GM12865 (cell line): ENCODE results near the gene ZNF335.

Experiments used
- DNase-seq: peaks from one replicate; pipeline ENCODE4 v3.0.0; 2010; ENCODE audit warnings: low read depth
- H3K4me3 ChIP-seq: 2 replicates; pipeline ENCODE4 v1.5.1; 2011; ENCODE audit warnings: mild to moderate bottlenecking, low read depth, low read length, control low read depth
- TF ChIP-seq, protein P1 (sequence below): IDR thresholded peaks from 2 replicates; pipeline ENCODE4 v1.5.1; 2011; ENCODE audit warnings: low read length, control low read depth, low read depth, inconsistent platforms; ENCODE audit not compliant: insufficient read depth; ENCODE audit errors: missing control alignments

ZNF335 gene

DNA sequence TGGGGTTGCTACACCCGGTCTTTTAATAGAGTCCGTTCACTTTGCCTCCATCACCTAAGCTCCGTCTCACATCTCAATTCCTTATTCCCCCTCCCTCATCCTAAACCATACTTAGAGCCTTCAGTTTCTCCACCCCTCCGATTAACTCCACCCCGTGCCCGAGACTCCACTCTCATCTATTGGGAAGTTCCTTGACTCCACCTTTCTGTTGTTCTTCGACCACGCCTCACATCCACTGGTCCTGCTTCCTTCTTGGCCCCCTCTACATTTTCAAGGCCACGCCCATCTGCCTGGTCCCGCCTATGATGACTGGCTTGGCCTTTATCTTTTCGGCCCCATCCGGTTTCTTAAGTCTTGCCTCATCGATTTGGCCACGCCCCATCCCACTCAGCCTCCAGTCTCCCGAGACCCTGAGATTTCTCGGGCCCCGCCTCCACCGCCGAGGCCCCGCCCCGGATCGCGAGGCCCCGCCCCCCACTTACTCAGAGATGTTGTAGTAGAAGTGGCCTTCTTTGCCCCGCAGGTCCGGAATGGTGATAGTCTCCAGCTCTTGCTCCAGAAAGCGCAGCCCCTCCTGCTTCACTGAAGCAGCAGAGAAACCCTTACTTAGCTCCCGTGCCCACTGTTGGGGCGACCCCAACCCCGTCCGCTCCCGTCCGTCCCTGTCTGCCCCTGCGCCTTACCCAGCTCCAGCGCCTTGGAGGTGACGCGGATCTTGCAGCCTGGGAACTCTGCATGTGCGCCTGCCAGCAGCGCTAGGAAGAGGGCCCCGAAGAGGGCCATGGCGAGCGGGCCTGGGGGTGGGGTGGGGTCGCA, 61.1 kb downstream of the ZNF335 start:
- TF ChIP-seq, protein P1, sequence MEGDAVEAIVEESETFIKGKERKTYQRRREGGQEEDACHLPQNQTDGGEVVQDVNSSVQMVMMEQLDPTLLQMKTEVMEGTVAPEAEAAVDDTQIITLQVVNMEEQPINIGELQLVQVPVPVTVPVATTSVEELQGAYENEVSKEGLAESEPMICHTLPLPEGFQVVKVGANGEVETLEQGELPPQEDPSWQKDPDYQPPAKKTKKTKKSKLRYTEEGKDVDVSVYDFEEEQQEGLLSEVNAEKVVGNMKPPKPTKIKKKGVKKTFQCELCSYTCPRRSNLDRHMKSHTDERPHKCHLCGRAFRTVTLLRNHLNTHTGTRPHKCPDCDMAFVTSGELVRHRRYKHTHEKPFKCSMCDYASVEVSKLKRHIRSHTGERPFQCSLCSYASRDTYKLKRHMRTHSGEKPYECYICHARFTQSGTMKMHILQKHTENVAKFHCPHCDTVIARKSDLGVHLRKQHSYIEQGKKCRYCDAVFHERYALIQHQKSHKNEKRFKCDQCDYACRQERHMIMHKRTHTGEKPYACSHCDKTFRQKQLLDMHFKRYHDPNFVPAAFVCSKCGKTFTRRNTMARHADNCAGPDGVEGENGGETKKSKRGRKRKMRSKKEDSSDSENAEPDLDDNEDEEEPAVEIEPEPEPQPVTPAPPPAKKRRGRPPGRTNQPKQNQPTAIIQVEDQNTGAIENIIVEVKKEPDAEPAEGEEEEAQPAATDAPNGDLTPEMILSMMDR: no peak
- H3K4me3 ChIP-seq: peak overlapping the region; percentile 45
- peak; percentile 99 for DNase-seq

DNA sequence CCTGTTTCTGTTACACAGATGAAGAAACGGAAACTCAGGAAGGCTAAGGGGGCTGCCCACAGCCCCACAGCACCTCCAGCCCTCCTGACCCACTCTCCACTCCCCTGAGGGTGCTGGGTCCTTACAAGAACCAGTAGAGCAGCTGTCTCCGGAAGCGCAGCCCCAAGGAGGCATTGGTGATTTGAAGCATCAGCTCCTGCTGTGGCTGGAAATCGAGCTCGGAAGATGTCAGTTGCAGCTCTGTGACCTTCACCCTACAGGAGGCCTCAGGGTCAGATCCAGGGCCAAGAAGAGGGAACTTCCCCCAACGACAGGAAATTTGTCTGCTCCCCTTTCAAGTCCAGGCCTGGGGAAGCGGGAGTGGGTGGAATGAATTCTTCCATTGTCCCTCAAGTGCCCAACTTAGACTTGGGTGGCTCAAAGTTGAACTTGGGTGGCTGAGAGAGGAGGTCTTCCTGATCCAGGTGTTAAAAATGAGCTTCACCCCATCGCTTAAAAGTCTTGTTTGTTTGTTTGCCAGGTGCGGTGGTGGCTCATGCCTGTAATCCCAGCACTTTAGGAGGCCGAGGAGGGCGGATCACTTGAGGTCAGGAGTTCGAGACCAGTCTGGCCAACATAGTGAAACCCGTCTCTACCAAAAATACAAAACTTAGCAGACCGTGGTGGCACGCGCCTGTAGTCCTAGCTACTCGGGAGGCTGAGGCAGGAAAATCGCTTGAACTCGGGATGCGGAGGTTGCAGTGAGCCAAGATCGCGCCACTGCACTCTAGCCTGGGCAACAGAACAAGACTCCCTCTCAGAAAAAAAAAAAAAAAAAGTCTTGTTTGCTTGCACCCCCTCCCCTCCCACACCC, 62.0 kb downstream of the ZNF335 start:
- H3K4me3 ChIP-seq: peak overlapping the region; percentile 34; the same call in 1 of the 2 replicates
- no peak for DNase-seq
- TF ChIP-seq, protein P1: no peak

DNA sequence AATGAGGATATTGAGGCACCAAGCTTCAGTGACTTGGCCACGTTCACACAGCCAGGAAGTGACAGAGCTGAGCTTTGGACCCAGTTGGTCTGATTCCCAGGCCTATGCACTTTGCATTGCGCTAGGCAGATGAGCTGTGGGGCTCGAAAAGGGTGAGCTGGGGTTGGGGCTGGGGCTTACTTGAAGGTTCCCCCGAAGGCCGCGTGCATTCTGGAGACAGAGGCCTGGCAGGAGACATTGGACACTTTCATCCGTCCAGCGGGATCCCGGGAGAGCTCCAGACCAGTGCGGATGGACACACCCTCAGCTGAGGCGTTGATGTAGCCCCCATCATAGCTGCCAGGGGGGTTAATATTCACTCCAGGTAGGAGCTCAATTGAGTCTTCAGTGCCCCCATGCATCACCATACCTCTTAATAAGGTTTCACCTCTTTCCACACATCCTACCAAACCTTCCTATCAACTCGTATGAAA, 62.6 kb downstream of the ZNF335 start:
- no peak for DNase-seq
- H3K4me3 ChIP-seq: no peak overlapping the region
- TF ChIP-seq, protein P1: no peak

DNA sequence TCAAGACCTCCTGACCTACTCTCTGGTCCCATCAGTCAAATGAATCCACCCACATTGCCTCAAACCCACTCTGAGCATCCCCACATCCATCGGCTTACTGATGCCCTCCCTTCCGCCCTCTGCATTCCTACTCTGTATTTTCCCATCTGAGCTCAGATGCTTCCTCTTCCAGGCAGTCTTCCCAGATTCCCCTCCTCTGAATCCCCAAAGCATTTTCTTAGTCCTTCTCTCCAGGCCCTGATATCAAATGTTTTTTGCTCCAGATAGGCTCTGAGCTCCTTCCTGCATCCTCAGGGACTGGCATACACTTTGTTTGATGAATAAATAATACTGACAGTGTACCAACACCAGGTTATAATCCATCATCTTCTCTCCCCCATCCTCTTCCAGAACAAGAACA, 63.9 kb downstream of the ZNF335 start:
- TF ChIP-seq, protein P1: no peak
- no peak for DNase-seq
- H3K4me3 ChIP-seq: no peak overlapping the region

DNA sequence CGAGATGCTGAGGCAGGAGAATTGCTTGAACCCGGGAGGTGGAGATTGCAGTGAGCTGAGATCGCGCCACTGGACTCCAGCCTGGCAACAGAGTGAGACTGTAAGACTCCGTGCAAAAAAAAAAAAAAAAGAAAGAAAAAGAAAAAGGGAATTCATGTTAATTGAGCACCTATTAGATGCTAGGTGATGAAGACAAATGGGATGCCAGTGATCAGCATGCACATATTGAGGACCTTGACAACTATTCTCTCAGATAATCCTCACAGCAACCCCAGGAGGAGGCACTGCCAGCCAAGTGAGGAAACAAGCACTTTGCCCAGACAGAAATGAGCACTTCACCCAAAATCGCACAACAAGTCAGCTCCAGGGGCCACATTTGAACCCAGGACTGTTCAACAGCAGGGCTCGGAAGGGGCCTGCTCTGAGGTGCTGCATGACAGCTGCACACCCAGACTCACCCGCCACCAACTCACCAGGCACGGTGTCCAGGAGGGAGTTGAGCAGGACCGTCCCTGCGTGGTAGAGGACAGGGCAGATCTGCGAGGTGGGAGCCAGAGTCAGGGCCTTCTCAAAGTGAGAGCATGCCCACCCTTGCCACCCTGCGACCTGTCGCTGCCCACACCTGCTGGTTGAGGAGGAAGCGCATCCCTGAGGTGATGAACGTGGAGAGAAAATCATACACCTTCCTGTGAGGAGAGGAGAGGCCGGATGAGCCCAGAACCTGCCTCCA, 64.6 kb downstream of the ZNF335 start:
- no peak for DNase-seq
- TF ChIP-seq, protein P1: no peak
- H3K4me3 ChIP-seq: no peak overlapping the region

DNA sequence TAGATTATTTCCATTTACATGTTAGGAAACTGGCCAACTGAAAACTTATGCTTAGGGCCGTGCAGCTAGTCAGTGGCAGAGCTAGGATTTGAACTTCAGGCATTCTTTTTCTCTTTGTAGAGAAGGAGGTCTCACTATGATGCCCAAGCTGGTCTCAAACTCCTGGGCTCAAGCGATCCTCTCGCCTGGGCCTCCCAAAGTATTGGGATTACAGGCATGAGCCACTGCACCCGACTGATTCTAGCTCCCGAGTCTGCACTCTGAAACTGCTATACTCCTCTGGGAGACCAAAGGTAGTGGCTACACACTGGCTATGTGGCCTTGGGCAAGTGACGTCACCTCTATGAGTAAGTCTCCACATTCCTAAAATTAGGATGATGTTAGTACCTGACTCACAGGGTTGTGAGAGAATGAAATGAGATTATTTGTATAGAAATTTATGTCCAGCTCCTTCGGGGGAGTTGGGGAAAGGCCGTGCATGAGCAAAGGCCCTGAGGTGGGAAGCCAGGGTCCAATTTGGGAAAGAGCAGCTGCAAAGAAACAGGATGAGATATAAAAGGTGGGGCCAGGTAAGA, 66.4 kb downstream of the ZNF335 start:
- no peak overlapping the region for H3K4me3 ChIP-seq
- TF ChIP-seq, protein P1: no peak
- no peak for DNase-seq
